HCT116 (cell line): ENCODE data around the gene SH2D1B. TPM values are rescaled to one million over a fixed set of nuclear protein-coding genes. Genes with fewer than 3 reads are reported as not detected.

Source experiments
- ATAC-seq: fragments of 200-7000 bp; cut with Tn5 transposase; 2 replicates; pipeline ENCODE4 v1.9.1; 2020; ENCODE audit warnings: mild to moderate bottlenecking, moderate library complexity
- BruUV-seq: library from RNA; stranded (reverse); fragments of 400-500 nt; replicated peaks from 2 replicates; lab custom pipeline; 2021; lab: Mats Ljungman, UMichigan
- CTCF ChIA-PET: fragments of 300-600 bp; sonication (Branson Sonifier 250); formaldehyde crosslinking; loops from one replicate; lab custom pipeline; 2021; ENCODE audit warnings: antibody characterized with exemption; lab: Charles Lee
- POLR2A ChIA-PET: fragments of 300-600, 350-600 bp; sonication (Branson Sonifier 250); formaldehyde crosslinking; loops from one replicate; lab custom pipeline; 2021; ENCODE audit warnings: antibody characterized with exemption; lab: Charles Lee
- RAD21 ChIA-PET, 2 experiments: fragments of 300-600 bp; sonication (Branson Sonifier 250); formaldehyde crosslinking; loops; one replicate each; lab custom pipeline; 2023; ENCODE audit warnings: low total read pairs in 2 of 2; ENCODE audit not compliant: uncharacterized antibody in 2 of 2, unreplicated experiment in 2 of 2, low non-redundant PET in 1 of 2; lab: Charles Lee
- DNase-seq: peaks from one replicate; pipeline ENCODE4 v3.0.0-alpha.2; 2010; ENCODE audit warnings: low read depth, low spot score
- H2AFZ ChIP-seq: fragments of 200-600 bp; shearing (Covaris generic), sonication (generic); 2 replicates; pipeline ENCODE4 v1.6.1; 2017; ENCODE audit warnings: low read depth, mixed run types, mixed read lengths, antibody characterized with exemption, low read length; ENCODE audit not compliant: poor library complexity, severe bottlenecking
- H3K27ac ChIP-seq: 2 replicates; pipeline ENCODE4 v1.5.1; 2012; ENCODE audit warnings: low read depth, low read length
- H3K27me3 ChIP-seq: fragments of 200-600 bp; sonication (generic); 2 replicates; pipeline ENCODE4 v1.6.1; 2016; ENCODE audit warnings: mixed run types, low read length, mixed read lengths; ENCODE audit not compliant: insufficient read depth
- H3K36me3 ChIP-seq, 2 experiments: fragments of 200-500 bp in 1 of 2; fragments of 200-600 bp in 1 of 2; sonication (Bioruptor generic) in 1 of 2; sonication (generic) in 1 of 2; 2 replicates each; pipeline versions ENCODE4 v1.5.1 to v1.6.1; 2014 to 2016; ENCODE audit warnings: low read length in 2 of 2, inconsistent platforms in 1 of 2, mixed read lengths in 1 of 2, mixed run types in 1 of 2; ENCODE audit not compliant: insufficient read depth in 2 of 2, control insufficient read depth in 1 of 2
- H3K4me1 ChIP-seq, 2 experiments: fragments of 200-600 bp in 1 of 2; sonication (generic) in 1 of 2; 2 replicates each; pipeline versions ENCODE4 v1.5.1 to v1.6.1; 2012 to 2017; ENCODE audit warnings: low read length in 2 of 2, inconsistent platforms in 1 of 2, mild to moderate bottlenecking in 1 of 2, mixed read lengths in 1 of 2, mixed run types in 1 of 2, moderate library complexity in 1 of 2; ENCODE audit not compliant: insufficient read depth in 2 of 2, control insufficient read depth in 1 of 2
- H3K4me2 ChIP-seq: fragments of 200-600 bp; sonication (generic); 2 replicates; pipeline ENCODE4 v1.6.1; 2017; ENCODE audit warnings: mixed run types, low read length, mixed read lengths
- H3K4me3 ChIP-seq, 2 experiments: fragments of 200-600 bp in 1 of 2; sonication (generic) in 1 of 2; replicated peaks in 1 of 2; 2 replicates each; pipeline ENCODE4 v1.5.1; 2011 to 2016; ENCODE audit warnings: low read length in 2 of 2, control low read depth in 1 of 2, low read depth in 1 of 2, mild to moderate bottlenecking in 1 of 2, mixed read lengths in 1 of 2, mixed run types in 1 of 2
- H3K79me2 ChIP-seq: fragments of 200-600 bp; sonication (generic); 2 replicates; pipeline ENCODE4 v1.6.1; 2017; ENCODE audit warnings: mild to moderate bottlenecking, mixed run types, low read length, moderate library complexity, mixed read lengths; ENCODE audit not compliant: insufficient read depth
- H3K9ac ChIP-seq: fragments of 200-600 bp; sonication (generic); 2 replicates; pipeline ENCODE4 v1.6.1; 2016; ENCODE audit warnings: low read length, mixed read lengths
- H3K9me2 ChIP-seq: fragments of 200-600 bp; sonication (generic), shearing (Covaris generic); 2 replicates; pipeline ENCODE4 v1.6.1; 2017; ENCODE audit warnings: mixed run types, mild to moderate bottlenecking, moderate library complexity; ENCODE audit not compliant: insufficient read depth
- H3K9me3 ChIP-seq, 2 experiments: fragments of 200-500 bp in 1 of 2; fragments of 200-600 bp in 1 of 2; sonication (Bioruptor generic) in 1 of 2; sonication (generic) in 1 of 2; 2 replicates each; pipeline ENCODE4 v1.6.1; 2014 to 2017; ENCODE audit warnings: low read length in 2 of 2, mixed read lengths in 2 of 2, inconsistent platforms in 1 of 2, low read depth in 1 of 2, mild to moderate bottlenecking in 1 of 2, mixed run types in 1 of 2, moderate library complexity in 1 of 2; ENCODE audit not compliant: control insufficient read depth in 1 of 2, insufficient read depth in 1 of 2
- H4K20me1 ChIP-seq: fragments of 200-600 bp; sonication (generic), shearing (Covaris generic); 2 replicates; pipeline ENCODE4 v1.6.1; 2017; ENCODE audit warnings: mixed run types, mild to moderate bottlenecking, moderate library complexity; ENCODE audit not compliant: insufficient read depth
- CBX3 ChIP-seq: IDR thresholded peaks from 2 replicates; pipeline ENCODE4 v1.6.1; 2012; ENCODE audit warnings: low read depth
- CEBPB ChIP-seq: IDR thresholded peaks from 2 replicates; pipeline ENCODE4 v1.6.1; 2012; ENCODE audit warnings: low read depth
- EGR1 ChIP-seq: IDR thresholded peaks from 2 replicates; pipeline ENCODE4 v1.6.1; 2012; ENCODE audit warnings: low read depth
- EZH2 ChIP-seq: fragments of 200-600 bp; sonication (generic); IDR thresholded peaks from 2 replicates; pipeline ENCODE4 v1.6.1; 2017; ENCODE audit warnings: antibody characterized with exemption, mixed run types
- FOSL1 ChIP-seq: IDR thresholded peaks from 2 replicates; pipeline ENCODE4 v1.6.1; 2012; ENCODE audit warnings: low read depth
- JUND ChIP-seq: IDR thresholded peaks from 2 replicates; pipeline ENCODE4 v1.6.1; 2012
- MAX ChIP-seq: IDR thresholded peaks from 2 replicates; pipeline ENCODE4 v1.6.1; 2012
- POLR2AphosphoS5 ChIP-seq: IDR thresholded peaks from 2 replicates; pipeline ENCODE4 v1.6.1; 2011; ENCODE audit warnings: mild to moderate bottlenecking, low read depth, low read length, moderate library complexity
- RAD21 ChIP-seq: IDR thresholded peaks from 2 replicates; pipeline ENCODE4 v1.6.1; 2012; ENCODE audit warnings: low read depth, mild to moderate bottlenecking
- REST ChIP-seq: IDR thresholded peaks from 2 replicates; pipeline ENCODE4 v1.6.1; 2012; ENCODE audit warnings: low read depth
- SIN3A ChIP-seq: IDR thresholded peaks from 2 replicates; pipeline ENCODE4 v1.6.1; 2012; ENCODE audit warnings: low read depth
- SRF ChIP-seq: IDR thresholded peaks from 2 replicates; pipeline ENCODE4 v1.6.1; 2012; ENCODE audit warnings: low read depth
- TCF7L2 ChIP-seq: IDR thresholded peaks from 2 replicates; pipeline ENCODE4 v1.7.0; 2011; ENCODE audit warnings: borderline replicate concordance, inconsistent platforms; ENCODE audit not compliant: insufficient read depth, insufficient read length; ENCODE audit errors: extremely low read depth
- YY1 ChIP-seq: IDR thresholded peaks from 2 replicates; pipeline ENCODE4 v1.6.1; 2011; ENCODE audit warnings: low read length, low read depth, moderate library complexity, mild to moderate bottlenecking; ENCODE audit not compliant: insufficient replicate concordance; ENCODE audit errors: extremely low read depth
- ZBTB33 ChIP-seq: IDR thresholded peaks from 2 replicates; pipeline ENCODE4 v1.6.1; 2011; ENCODE audit warnings: mild to moderate bottlenecking, low read length, moderate library complexity; ENCODE audit not compliant: insufficient replicate concordance; ENCODE audit errors: extremely low read depth
- ZFX ChIP-seq: fragments of 450-650 bp; IDR thresholded peaks from 2 replicates; pipeline ENCODE4 v1.6.1; 2017
- intact Hi-C: fragments of 100-400 bp; cut with micrococcal nuclease; formaldehyde crosslinking; loops from 2 replicates; pipeline ENCODE4 v1.10.0; 2022
- total RNA-seq: library from RNA; stranded (reverse); gene quantifications from one replicate; pipeline ENCODE4 v1.2.1, GENCODE V29; 2021; ENCODE audit not compliant: unreplicated experiment

Gene SH2D1B
- total RNA-seq, 1 experiment from 2014 or later: 0.12 TPM

GRCh38 chr1:162360874-162361260, 51.1 kb downstream of the SH2D1B start:
- Histone ChIP-seq H3K79me2 (no peaks in the 10 kb centered on the region), H3K4me1 (no peaks in the 10 kb centered on the region), H3K9me3 (no peaks in the 10 kb centered on the region), H3K27me3 (no peaks in the 10 kb centered on the region), H4K20me1 (no peaks in the 10 kb centered on the region), H3K9ac (no peak overlapping the region), H2AFZ (no peak overlapping the region), H3K4me2 (no peak overlapping the region), H3K36me3 (peaks cover 0 to 3% of the 10 kb centered on the region in 2 experiments; a peak in 1 of 4 replicates), H3K27ac (no peak overlapping the region), H3K9me2 (no peaks in the 10 kb centered on the region), H3K4me3 (no peak overlapping the region)
- POLR2A ChIA-PET: no interaction called here
- CTCF ChIA-PET: no interaction called here
- DNase-seq (no peak), ATAC-seq (no peak)
- no TSS peak for BruUV-seq
- TF ChIP-seq FOSL1 (no peak), JUND (no peak), CBX3 (no peak)
- RAD21 ChIA-PET: no interaction called here
- intact Hi-C loops: no loop called here

GRCh38 chr1:162360237-162360873, 51.6 kb downstream of the SH2D1B start:
- no peak overlapping the region for H3K27ac ChIP-seq
- BruUV-seq: no TSS peak
- ChIA-PET RAD21 (no interaction called here), CTCF (no interaction called here), POLR2A (no interaction called here)
- no peaks in the 10 kb centered on the region for H3K9me2 ChIP-seq
- H3K79me2 ChIP-seq: no peaks in the 10 kb centered on the region
- H3K27me3 ChIP-seq: no peaks in the 10 kb centered on the region
- H3K4me3 ChIP-seq: no peak overlapping the region
- H3K4me1 ChIP-seq: no peaks in the 10 kb centered on the region
- ATAC-seq: no peak
- intact Hi-C loops: no loop called here
- no peak overlapping the region for H3K9ac ChIP-seq
- H3K9me3 ChIP-seq: no peaks in the 10 kb centered on the region
- peaks cover 0 to 3% of the 10 kb centered on the region in 2 experiments; a peak in 1 of 4 replicates for H3K36me3 ChIP-seq
- H2AFZ ChIP-seq: no peak overlapping the region
- DNase-seq: no peak
- no peaks in the 10 kb centered on the region for H4K20me1 ChIP-seq
- no peak overlapping the region for H3K4me2 ChIP-seq
- TF ChIP-seq ZFX (no peak), TCF7L2 (no peak), SIN3A (no peak), ZBTB33 (no peak), FOSL1 (no peak), REST (no peak), CBX3 (no peak), MAX (no peak), SRF (no peak), JUND (no peak), RAD21 (no peak), EZH2 (no peak), POLR2AphosphoS5 (no peak), EGR1 (no peak), YY1 (no peak), CEBPB (no peak)
